Lower leg skin (tissue), 3 donors: ENCODE data around the gene JUND.

Experiments
- POLR2A ChIP-seq, 2 donors: fragments of 450-650 bp; IDR thresholded peaks; one replicate each; pipeline ENCODE4 v1.6.1; 2016 to 2017; ENCODE audit warnings: antibody characterized with exemption in 2 of 2, mild to moderate bottlenecking in 1 of 2, moderate library complexity in 1 of 2
- TF ChIP-seq, protein P1 (sequence below), 3 donors: fragments of 450-650 bp; IDR thresholded peaks; one replicate each; pipeline ENCODE4 v1.5.1; 2016; ENCODE audit warnings: antibody characterized with exemption in 3 of 3, mild to moderate bottlenecking in 3 of 3, moderate library complexity in 2 of 3

DNA sequence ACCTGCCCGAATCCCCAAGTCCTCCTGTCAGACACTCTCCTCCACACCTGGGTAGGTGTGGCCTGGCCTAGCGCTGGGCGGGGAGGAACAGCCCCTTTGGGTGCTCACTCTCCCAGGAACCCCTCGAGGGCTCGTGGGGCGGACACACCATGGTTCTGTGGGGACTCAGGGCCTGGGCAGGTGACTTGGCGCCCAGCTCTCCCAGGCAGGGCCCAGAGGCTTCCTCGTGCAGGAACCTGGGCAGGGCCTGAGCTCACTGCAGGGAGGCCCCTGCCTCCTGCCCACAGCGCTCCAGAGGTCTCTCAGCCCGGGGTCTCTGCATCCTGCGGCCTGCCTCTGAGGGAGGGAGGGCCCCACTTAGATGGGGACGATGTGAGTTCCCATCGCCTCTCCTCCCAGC, 29.5 kb upstream of the JUND start:
- TF ChIP-seq, protein P1, sequence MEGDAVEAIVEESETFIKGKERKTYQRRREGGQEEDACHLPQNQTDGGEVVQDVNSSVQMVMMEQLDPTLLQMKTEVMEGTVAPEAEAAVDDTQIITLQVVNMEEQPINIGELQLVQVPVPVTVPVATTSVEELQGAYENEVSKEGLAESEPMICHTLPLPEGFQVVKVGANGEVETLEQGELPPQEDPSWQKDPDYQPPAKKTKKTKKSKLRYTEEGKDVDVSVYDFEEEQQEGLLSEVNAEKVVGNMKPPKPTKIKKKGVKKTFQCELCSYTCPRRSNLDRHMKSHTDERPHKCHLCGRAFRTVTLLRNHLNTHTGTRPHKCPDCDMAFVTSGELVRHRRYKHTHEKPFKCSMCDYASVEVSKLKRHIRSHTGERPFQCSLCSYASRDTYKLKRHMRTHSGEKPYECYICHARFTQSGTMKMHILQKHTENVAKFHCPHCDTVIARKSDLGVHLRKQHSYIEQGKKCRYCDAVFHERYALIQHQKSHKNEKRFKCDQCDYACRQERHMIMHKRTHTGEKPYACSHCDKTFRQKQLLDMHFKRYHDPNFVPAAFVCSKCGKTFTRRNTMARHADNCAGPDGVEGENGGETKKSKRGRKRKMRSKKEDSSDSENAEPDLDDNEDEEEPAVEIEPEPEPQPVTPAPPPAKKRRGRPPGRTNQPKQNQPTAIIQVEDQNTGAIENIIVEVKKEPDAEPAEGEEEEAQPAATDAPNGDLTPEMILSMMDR (IDR thresholded peaks at IDR 0.05) = no peak
- no peak for TF ChIP-seq POLR2A (IDR thresholded peaks at IDR 0.05)
